LNCAP (cell line): ENCODE results near the gene SPG21.

ENCODE experiments used
- CTCF ChIP-seq: fragments of 450-650 bp; IDR thresholded peaks from 2 replicates; pipeline ENCODE4 v1.5.1; 2017; ENCODE audit warnings: mild to moderate bottlenecking

The SPG21 gene

DNA sequence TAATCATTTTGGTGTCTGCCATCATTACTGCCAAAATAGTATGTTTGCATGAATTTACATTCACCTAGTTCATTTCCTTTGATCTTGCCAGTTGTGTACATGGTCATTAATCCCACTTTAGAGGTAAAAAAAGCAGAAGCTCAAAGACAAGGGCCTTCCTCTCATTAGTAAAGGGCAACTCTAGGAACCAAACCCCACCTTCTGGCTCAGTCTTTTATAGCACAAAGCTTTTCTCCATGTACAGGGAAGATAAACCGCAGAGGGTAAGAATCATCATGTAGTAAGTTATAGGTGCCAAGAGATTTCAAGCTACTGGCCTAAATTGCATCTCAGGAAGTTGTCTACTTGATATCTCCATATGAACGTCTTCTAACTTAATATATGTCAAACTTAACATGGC is 19.3 kb upstream of the SPG21 start:
- no peak for TF ChIP-seq CTCF

DNA sequence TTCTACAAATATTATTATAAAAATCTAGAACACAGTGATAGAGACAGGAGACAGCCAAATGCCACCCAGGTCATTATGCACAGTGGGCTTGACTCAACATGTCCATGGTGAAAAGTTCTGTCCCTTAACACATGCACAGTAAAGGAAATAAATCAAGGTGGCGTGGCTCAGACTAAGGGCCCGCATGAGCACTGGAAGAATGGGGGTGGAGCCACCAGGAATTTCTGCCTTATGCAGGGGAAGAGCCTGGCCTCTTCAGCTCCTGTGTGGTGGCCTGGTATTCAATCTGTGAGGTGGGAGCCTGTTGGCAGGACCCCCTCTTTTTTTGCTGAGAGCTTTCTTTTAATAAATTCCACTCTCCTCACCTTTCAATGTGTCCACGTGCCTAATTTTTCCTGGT is 17.2 kb upstream of the SPG21 start:
- TF ChIP-seq CTCF, result no peak

- no peak for TF ChIP-seq CTCF
Observed at GRCh38 chr15:65004993-65005392, 15.3 kb upstream of the SPG21 start.

DNA sequence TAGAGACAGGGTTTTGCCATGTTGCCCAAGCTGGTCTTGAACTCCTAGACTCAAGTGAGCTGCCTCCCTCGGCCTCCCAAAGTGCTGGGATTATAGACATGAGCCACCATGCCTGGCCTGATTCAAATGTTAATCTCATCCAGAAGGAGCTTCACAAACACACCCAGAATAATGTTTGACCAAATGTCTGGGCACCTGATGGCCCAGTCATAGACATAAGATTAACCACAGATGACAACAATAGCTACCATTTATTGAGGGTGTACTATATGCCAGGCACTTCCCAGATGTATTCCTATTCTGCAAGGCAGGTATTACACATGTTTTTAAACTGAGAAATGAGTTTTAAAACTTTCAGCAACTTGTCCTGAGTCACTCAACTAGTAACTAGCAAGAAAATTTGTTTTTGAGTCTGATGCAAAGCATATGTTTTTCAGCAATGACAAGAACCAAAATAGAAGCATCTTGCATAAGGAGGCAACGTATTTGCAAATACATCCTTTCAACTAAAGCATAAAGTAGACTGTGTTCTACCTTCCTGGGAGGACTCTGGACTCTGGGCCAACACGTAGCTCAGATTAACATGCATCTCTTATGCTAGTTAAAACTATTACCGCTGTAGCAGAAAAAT is 8.1 kb upstream of the SPG21 start:
- no peak for TF ChIP-seq CTCF

DNA sequence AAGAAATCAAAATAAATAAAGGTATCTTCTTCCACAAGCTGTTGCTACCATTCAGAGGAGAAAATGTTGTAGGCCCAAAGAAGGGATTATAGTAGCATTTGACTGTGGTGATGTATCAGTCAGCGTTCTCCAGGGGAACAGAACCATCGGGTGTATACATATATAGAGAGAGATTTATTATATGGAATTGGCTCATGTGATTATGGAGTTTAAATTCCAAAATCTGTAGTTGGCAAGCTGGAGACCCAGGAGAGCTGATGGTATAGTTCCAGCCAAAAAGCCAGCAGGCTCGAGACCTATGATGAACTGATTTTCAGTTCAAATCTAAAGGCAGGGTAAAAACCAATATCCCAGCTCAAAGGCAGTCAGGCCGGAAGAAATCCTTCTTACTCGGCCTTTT is 7.4 kb upstream of the SPG21 start:
- TF ChIP-seq CTCF, result no peak

- no peak for TF ChIP-seq CTCF
Observed at GRCh38 chr15:64993290-64993689, 3.6 kb upstream of the SPG21 start.

GRCh38 chr15:64991536-64992135 is 1.9 kb upstream of the SPG21 start:
- no peak for TF ChIP-seq CTCF

- TF ChIP-seq CTCF, result no peak
Observed at GRCh38 chr15:64990168-64990470, 405 bp upstream of the SPG21 start.
